ENCODE results near the gene LEO1.

The LEO1 gene

DNA sequence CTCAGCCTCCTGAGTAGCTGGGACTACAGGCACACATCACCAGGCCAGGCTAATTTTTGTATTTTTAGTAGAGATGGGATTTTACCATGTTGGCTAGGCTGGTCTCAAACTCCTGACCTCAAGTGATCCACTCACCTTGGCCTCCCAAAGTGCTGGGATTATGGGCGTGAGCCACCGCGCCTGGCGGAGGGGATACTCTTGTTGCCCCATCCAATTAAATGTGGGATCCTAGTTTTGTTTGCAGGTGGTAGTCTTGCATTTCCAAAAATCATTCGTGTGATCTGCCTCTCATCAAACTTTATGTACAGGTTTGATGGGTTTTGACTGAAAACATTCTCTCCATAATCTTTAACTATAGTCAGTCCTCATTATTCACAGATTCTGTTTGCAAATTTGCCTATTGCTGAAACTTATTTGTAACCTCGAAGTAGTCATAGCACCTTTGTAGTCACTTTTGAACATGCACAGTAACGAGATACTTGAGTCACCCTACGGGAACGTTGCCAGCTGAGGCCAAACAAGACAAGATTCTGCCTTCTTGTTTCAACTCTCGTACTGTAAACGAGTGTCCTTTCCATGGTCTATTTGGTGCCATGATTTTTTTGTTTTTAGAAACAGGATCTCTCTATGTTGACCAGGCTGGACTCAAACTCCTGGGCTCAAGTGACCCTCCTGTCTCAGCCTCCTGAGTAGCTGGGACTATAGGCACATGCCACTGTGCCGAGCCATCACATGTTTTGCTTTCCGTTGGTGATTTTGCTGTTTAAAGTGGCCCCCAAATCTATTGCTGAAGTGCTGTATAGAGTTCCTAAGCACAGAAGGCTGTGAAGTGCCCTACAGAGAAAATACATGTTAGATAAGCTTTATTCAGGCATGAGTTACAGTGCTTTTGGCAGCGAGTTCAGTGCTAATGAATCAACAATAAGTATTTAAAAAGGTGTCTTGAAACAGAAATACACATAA is 39.3 kb upstream of the LEO1 start:
- no peak for TF ChIP-seq CTCF (IDR thresholded peaks at IDR 0.05; ENCODE audit: low read depth, low read length)
- no peaks in the 10 kb centered on the region for H3K36me3 ChIP-seq
- no peak overlapping the region for H3K4me3 ChIP-seq (ENCODE audit: low read depth, low read length)
- H3K9me3 ChIP-seq = no peaks in the 10 kb centered on the region
- H3K4me1 ChIP-seq = no peaks in the 10 kb centered on the region
- DNase-seq = no peak
- no peaks in the 10 kb centered on the region for H3K27me3 ChIP-seq

DNA sequence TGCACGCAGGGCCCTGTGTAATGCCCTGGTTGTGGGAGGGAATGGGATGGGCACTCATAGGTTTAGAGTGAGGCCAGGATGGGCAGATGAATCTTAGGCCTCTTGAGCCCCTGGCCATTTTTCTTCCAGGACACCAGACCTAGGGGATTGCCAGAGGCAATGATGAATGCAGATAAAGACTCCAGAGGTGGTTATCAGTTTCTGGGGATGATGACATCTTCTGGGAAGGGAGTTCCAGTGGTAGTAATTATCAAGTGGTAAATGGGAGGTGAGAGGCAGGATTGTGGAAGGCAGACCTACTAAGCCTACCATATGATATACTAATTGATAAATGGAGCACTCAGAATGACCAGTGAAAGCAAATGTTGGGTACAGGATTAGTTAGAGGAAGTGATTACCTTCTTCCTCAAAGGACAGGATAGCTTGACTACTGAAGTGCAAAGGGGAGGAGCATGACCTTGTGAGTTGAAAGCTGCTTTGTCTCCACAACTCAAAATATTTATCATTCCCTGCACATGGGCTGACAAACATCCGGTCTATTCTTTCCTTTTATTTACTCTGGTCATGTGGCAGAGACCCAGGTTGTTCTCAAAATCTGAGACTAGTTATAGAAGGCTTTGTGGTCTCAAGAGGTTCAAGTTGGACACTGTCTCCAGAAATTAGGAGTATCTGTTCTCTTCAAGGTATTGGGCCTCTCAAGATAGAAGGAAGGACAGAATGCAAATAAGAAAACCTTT is 37.3 kb upstream of the LEO1 start:
- no peak overlapping the region for H3K4me3 ChIP-seq (ENCODE audit: low read depth, low read length)
- H3K9me3 ChIP-seq = no peaks in the 10 kb centered on the region
- H3K27me3 ChIP-seq = no peaks in the 10 kb centered on the region
- no peaks in the 10 kb centered on the region for H3K36me3 ChIP-seq
- no peak for TF ChIP-seq CTCF (IDR thresholded peaks at IDR 0.05; ENCODE audit: low read depth, low read length)
- DNase-seq = no peak
- no peaks in the 10 kb centered on the region for H3K4me1 ChIP-seq

GRCh38 chr15:52008359-52008697 is 36.8 kb upstream of the LEO1 start:
- H3K4me1 ChIP-seq = no peaks in the 10 kb centered on the region
- no peak for DNase-seq
- H3K4me3 ChIP-seq (ENCODE audit: low read depth, low read length) = no peak overlapping the region
- no peak for TF ChIP-seq CTCF (IDR thresholded peaks at IDR 0.05; ENCODE audit: low read depth, low read length)
- no peaks in the 10 kb centered on the region for H3K9me3 ChIP-seq
- H3K36me3 ChIP-seq = no peaks in the 10 kb centered on the region
- H3K27me3 ChIP-seq = no peaks in the 10 kb centered on the region

- Histone ChIP-seq H3K4me1 (no peaks in the 10 kb centered on the region), H3K27me3 (no peaks in the 10 kb centered on the region), H3K9me3 (no peaks in the 10 kb centered on the region), H3K36me3 (no peaks in the 10 kb centered on the region), H3K4me3 (ENCODE audit: low read depth, low read length) (no peak overlapping the region)
- TF ChIP-seq CTCF (IDR thresholded peaks at IDR 0.05; ENCODE audit: low read depth, low read length) = no peak
- DNase-seq = no peak
These were observed 35.2 kb upstream of the LEO1 start for GRCh38 chr15:52006702-52007340.

- Histone ChIP-seq H3K27me3 (no peaks in the 10 kb centered on the region), H3K4me3 (ENCODE audit: low read depth, low read length) (no peak overlapping the region), H3K4me1 (no peaks in the 10 kb centered on the region), H3K36me3 (no peaks in the 10 kb centered on the region), H3K9me3 (no peaks in the 10 kb centered on the region)
- TF ChIP-seq CTCF (IDR thresholded peaks at IDR 0.05; ENCODE audit: low read depth, low read length) = no peak
- DNase-seq = no peak
These were observed 34.4 kb upstream of the LEO1 start for GRCh38 chr15:52005748-52006701.

Measured in BE2C (cell line).